ENCODE results near the gene PGM2L1.

DNA sequence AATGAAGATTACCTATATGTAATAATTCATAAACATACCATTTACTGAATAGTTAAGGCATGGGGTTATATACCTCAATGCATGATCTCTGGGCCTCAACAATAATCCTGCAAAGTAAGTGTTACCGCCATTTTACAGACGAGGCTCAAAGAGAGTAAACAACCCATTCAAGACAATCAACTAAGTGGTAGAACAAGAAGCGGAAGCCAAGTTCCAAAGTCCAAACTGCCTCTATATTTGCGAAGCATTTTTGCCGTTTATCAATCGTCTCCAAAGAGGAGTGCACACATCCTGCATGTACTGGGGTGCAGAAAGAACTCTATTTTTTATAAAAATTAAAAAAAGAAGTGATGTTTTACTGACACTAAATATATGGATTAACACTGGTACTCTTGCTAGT lies 59.3 kb downstream of the PGM2L1 start:
- TF ChIP-seq POLR2A (IDR thresholded peaks at IDR 0.05) = no peak
- TF ChIP-seq, protein P1, sequence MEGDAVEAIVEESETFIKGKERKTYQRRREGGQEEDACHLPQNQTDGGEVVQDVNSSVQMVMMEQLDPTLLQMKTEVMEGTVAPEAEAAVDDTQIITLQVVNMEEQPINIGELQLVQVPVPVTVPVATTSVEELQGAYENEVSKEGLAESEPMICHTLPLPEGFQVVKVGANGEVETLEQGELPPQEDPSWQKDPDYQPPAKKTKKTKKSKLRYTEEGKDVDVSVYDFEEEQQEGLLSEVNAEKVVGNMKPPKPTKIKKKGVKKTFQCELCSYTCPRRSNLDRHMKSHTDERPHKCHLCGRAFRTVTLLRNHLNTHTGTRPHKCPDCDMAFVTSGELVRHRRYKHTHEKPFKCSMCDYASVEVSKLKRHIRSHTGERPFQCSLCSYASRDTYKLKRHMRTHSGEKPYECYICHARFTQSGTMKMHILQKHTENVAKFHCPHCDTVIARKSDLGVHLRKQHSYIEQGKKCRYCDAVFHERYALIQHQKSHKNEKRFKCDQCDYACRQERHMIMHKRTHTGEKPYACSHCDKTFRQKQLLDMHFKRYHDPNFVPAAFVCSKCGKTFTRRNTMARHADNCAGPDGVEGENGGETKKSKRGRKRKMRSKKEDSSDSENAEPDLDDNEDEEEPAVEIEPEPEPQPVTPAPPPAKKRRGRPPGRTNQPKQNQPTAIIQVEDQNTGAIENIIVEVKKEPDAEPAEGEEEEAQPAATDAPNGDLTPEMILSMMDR (IDR thresholded peaks at IDR 0.05) = no peak
